ENCODE measurements around the gene CEP83.

- TF ChIP-seq CTCF (IDR thresholded peaks at IDR 0.05 in 8 of 11, conservative IDR thresholded peaks at IDR 0.05 in 3 of 11) (no peak), POLR2A (IDR thresholded peaks at IDR 0.05) (no peak)
Observed at GRCh38 chr12:94260717-94261116, 198.9 kb downstream of the CEP83 start.

Data from spleen (tissue), 7 donors.